IMR-90 (cell line): ENCODE data around the gene ESRRB. TPM values are rescaled to one million over a fixed set of nuclear protein-coding genes. Genes with fewer than 3 reads are reported as not detected.

Experiments used
- ATAC-seq: fragments of 200-7000 bp; cut with Tn5 transposase; 2 replicates; pipeline ENCODE4 v1.9.1; 2020; ENCODE audit warnings: low read depth, mild to moderate bottlenecking, moderate library complexity
- BruUV-seq: library from RNA; stranded (reverse); fragments of 400-500 nt; replicated peaks from 2 replicates; lab custom pipeline; 2021; lab: Mats Ljungman, UMichigan
- CTCF ChIA-PET: fragments of 300-600 bp; formaldehyde crosslinking; extraction: SDS; loops from one replicate; lab custom pipeline; 2021; ENCODE audit warnings: antibody characterized with exemption; lab: Yijun Ruan, JAX
- POLR2A ChIA-PET: fragments of 300-600 bp; sonication (Branson Sonifier 250); formaldehyde crosslinking; loops from one replicate; lab custom pipeline; 2022; ENCODE audit warnings: antibody characterized with exemption; ENCODE audit not compliant: unreplicated experiment; lab: Charles Lee
- DNase-seq: peaks from one replicate; pipeline ENCODE4 v3.0.0; 2013
- H2AFZ ChIP-seq: replicated peaks from 2 replicates; pipeline ENCODE3; 2013; ENCODE audit warnings: low read length, mild to moderate bottlenecking; ENCODE audit not compliant: poor library complexity
- H2AK5ac ChIP-seq: 2 replicates; pipeline ENCODE4 v1.6.1; 2013; ENCODE audit warnings: low read depth, low read length, inconsistent platforms
- H2AK9ac ChIP-seq: replicated peaks from 2 replicates; pipeline ENCODE3; 2013; ENCODE audit warnings: mild to moderate bottlenecking, low read depth, low read length, moderate library complexity; ENCODE audit not compliant: poor library complexity
- H2BK120ac ChIP-seq: 2 replicates; pipeline ENCODE4 v1.6.1; 2013; ENCODE audit warnings: low read depth, low read length, inconsistent platforms
- H2BK15ac ChIP-seq: 3 replicates; pipeline ENCODE4 v1.6.1; 2013; ENCODE audit warnings: low read depth, low read length, inconsistent platforms
- H2BK20ac ChIP-seq: 2 replicates; pipeline ENCODE4 v1.6.1; 2013; ENCODE audit warnings: low read depth, mild to moderate bottlenecking, inconsistent platforms, low read length, moderate library complexity
- H2BK5ac ChIP-seq: 2 replicates; pipeline ENCODE4 v1.6.1; 2013; ENCODE audit warnings: mild to moderate bottlenecking, low read depth, low read length, inconsistent platforms; ENCODE audit not compliant: poor library complexity, severe bottlenecking
- H3K14ac ChIP-seq: replicated peaks from 2 replicates; pipeline ENCODE4 v1.6.1; 2013; ENCODE audit warnings: low read depth, low read length, inconsistent platforms
- H3K18ac ChIP-seq: 2 replicates; pipeline ENCODE4 v1.6.1; 2013; ENCODE audit warnings: low read depth, low read length, control low read depth
- H3K23ac ChIP-seq: 2 replicates; pipeline ENCODE4 v1.6.1; 2013; ENCODE audit warnings: low read depth, low read length, inconsistent platforms
- H3K27ac ChIP-seq: 2 replicates; pipeline ENCODE4 v1.5.1; 2013; ENCODE audit warnings: mild to moderate bottlenecking, control low read depth, low read length; ENCODE audit not compliant: insufficient read depth
- H3K27me3 ChIP-seq: 2 replicates; pipeline ENCODE4 v1.6.1; 2013; ENCODE audit warnings: low read length; ENCODE audit not compliant: control insufficient read depth, insufficient read depth
- H3K36me3 ChIP-seq: 2 replicates; pipeline ENCODE4 v1.6.1; 2013; ENCODE audit warnings: low read length, mixed read lengths; ENCODE audit not compliant: control insufficient read depth, insufficient read depth
- H3K4ac ChIP-seq: 2 replicates; pipeline ENCODE4 v1.6.1; 2013; ENCODE audit warnings: low read depth, low read length, inconsistent platforms
- H3K4me1 ChIP-seq: 2 replicates; pipeline ENCODE4 v1.6.1; 2013; ENCODE audit warnings: low read length, mixed read lengths; ENCODE audit not compliant: control insufficient read depth, insufficient read depth
- H3K4me2 ChIP-seq: 2 replicates; pipeline ENCODE4 v1.6.1; 2013; ENCODE audit warnings: low read depth, mild to moderate bottlenecking, control low read depth, low read length, moderate library complexity
- H3K4me3 ChIP-seq: 2 replicates; pipeline ENCODE4 v1.5.1; 2013; ENCODE audit warnings: low read depth, mild to moderate bottlenecking, control low read depth, low read length, moderate library complexity; ENCODE audit not compliant: insufficient read depth
- H3K56ac ChIP-seq: 2 replicates; pipeline ENCODE4 v1.6.1; 2013; ENCODE audit warnings: low read length, inconsistent platforms; ENCODE audit not compliant: insufficient read depth; ENCODE audit errors: extremely low read depth
- H3K79me1 ChIP-seq, 2 experiments: 2 replicates each; pipeline ENCODE4 v1.6.1; 2013; ENCODE audit warnings: low read length in 2 of 2, inconsistent platforms in 1 of 2, low read depth in 1 of 2
- H3K9ac ChIP-seq: 2 replicates; pipeline ENCODE4 v1.6.1; 2013; ENCODE audit warnings: low read depth, low read length, control low read depth
- H3K9me1 ChIP-seq: 2 replicates; pipeline ENCODE4 v1.6.1; 2013; ENCODE audit warnings: low read length, inconsistent platforms; ENCODE audit not compliant: insufficient read depth
- H3K9me3 ChIP-seq: 2 replicates; pipeline ENCODE4 v1.6.1; 2013; ENCODE audit warnings: low read length; ENCODE audit not compliant: control insufficient read depth, insufficient read depth
- H4K20me1 ChIP-seq: 2 replicates; pipeline ENCODE4 v1.6.1; 2013; ENCODE audit warnings: low read length, inconsistent platforms; ENCODE audit not compliant: insufficient read depth
- H4K5ac ChIP-seq: 2 replicates; pipeline ENCODE4 v1.6.1; 2013; ENCODE audit warnings: mild to moderate bottlenecking, low read depth, low read length, control low read depth
- H4K8ac ChIP-seq, 2 experiments: 2 replicates each; pipeline ENCODE4 v1.6.1; 2013; ENCODE audit warnings: low read depth in 2 of 2, low read length in 2 of 2, control low read depth in 1 of 2, inconsistent platforms in 1 of 2
- H4K91ac ChIP-seq: 2 replicates; pipeline ENCODE4 v1.6.1; 2013; ENCODE audit warnings: low read depth, low read length, inconsistent platforms; ENCODE audit not compliant: insufficient read depth
- BHLHE40 ChIP-seq: fragments of 150-350 bp; IDR thresholded peaks from 2 replicates; pipeline ENCODE4 v1.6.1; 2016; ENCODE audit warnings: mild to moderate bottlenecking, low read depth, low read length
- CHD1 ChIP-seq: IDR thresholded peaks from 2 replicates; pipeline ENCODE4 v1.6.1; 2012; ENCODE audit warnings: low read depth, low read length, improper control_type of control experiment
- MAZ ChIP-seq: IDR thresholded peaks from 2 replicates; pipeline ENCODE4 v1.6.1; 2012; ENCODE audit warnings: low read depth, mild to moderate bottlenecking, low read length, improper control_type of control experiment, moderate library complexity, borderline replicate concordance
- USF2 ChIP-seq: fragments of 150-350 bp; IDR thresholded peaks from 2 replicates; pipeline ENCODE4 v1.6.1; 2017; ENCODE audit warnings: mild to moderate bottlenecking, antibody characterized with exemption, low read length, low read depth
- WGBS, 2 experiments: methylation state at CpG; one replicate each; pipeline versions ENCODE4 v1.1.5 to v1.1.7; 2013; ENCODE audit warnings: missing lambda C conversion rate in 2 of 2; ENCODE audit not compliant: insufficient read length in 1 of 2; ENCODE audit errors: extremely low coverage in 2 of 2; 5-methylcytosine and 5-hydroxymethylcytosine counted together
- dilution Hi-C: fragments of 300-500 bp; cut with HindIII; formaldehyde crosslinking; loops from one replicate; pipeline ENCODE4 v1.14.3; 2018; ENCODE audit warnings: low sequenced_read_pairs; ENCODE audit not compliant: unreplicated experiment
- in situ Hi-C: fragments of 300-500 bp; cut with MboI; formaldehyde crosslinking; loops from 3 replicates; pipeline ENCODE4 v1.14.3; 2019; ENCODE audit warnings: low sequenced_read_pairs, inconsistent platforms, mixed read lengths
- intact Hi-C: fragments of 100-400 bp; cut with micrococcal nuclease; formaldehyde crosslinking; loops from 2 replicates; pipeline ENCODE4 v1.10.0; 2022
- polyA plus RNA-seq, 3 experiments: library from polyadenylated mRNA; depleted of rRNA; stranded (reverse); fragments of >200 nt; gene quantifications; 2 replicates each; pipeline ENCODE4 v1.2.3, GENCODE V29; 2012; ENCODE audit warnings: low replicate concordance in 1 of 3
- total RNA-seq: library from RNA; depleted of rRNA; stranded (reverse); fragments of >200 nt; gene quantifications from 2 replicates; pipeline ENCODE4 v1.2.3, GENCODE V29; 2012

Gene ESRRB
- total and polyA plus RNA-seq, 2 of the 4 experiments (the other 2 are of a cell fraction) = not detected

DNA sequence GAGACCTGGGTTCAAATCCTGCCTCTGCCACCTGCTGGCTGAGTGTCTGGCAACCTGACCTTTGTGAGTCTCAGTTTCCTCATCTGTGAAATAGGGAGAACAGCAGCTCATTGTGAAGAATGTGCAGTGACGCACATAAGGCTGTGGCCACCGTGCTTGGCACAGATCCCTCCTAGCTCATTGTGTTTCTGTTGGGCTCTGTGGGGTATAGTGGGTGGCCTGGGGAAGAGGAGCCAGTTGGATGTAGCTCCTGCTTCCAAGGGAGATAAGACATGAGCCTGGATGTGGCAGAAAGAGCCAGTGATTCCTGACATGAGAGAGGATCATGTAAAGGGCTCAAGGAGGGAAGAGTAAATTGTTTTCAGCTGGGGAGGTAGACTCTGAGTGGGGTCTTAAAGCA, 120.0 kb downstream of the ESRRB start:
- Histone ChIP-seq H3K36me3 (no peaks in the 10 kb centered on the region), H3K56ac (no peak overlapping the region), H4K91ac (no peak overlapping the region), H4K8ac (no peak overlapping the region), H4K5ac (no peak overlapping the region), H3K4me2 (no peak overlapping the region), H2BK5ac (no peak overlapping the region), H3K27me3 (no peaks in the 10 kb centered on the region), H4K20me1 (no peaks in the 10 kb centered on the region), H2AK9ac (no peak overlapping the region), H2AK5ac (no peak overlapping the region), H3K9me3 (no peaks in the 10 kb centered on the region), H3K23ac (no peak overlapping the region), H3K4me1 (no peaks in the 10 kb centered on the region), H2AFZ (no peak overlapping the region), H3K79me1 (no peaks in the 10 kb centered on the region), H3K4ac (no peak overlapping the region), H3K4me3 (no peak overlapping the region), H3K18ac (no peak overlapping the region), H2BK120ac (no peak overlapping the region), H3K9me1 (no peaks in the 10 kb centered on the region), H2BK15ac (no peak overlapping the region), H3K14ac (no peak overlapping the region), H2BK20ac (no peak overlapping the region), H3K27ac (no peak overlapping the region), H3K9ac (no peak overlapping the region)
- TF ChIP-seq MAZ = no peak
- no peak for TF ChIP-seq CHD1
- no peak for TF ChIP-seq USF2
- TF ChIP-seq BHLHE40 = no peak
- BruUV-seq = no TSS peak
- CTCF ChIA-PET = no interaction called here
- dilution Hi-C loops (no loop called here), in situ Hi-C loops (no loop called here), intact Hi-C loops (no loop called here)
- no CpG with 5 or more reads among the region's 2 CpGs for WGBS, 2 experiments
- POLR2A ChIA-PET = no interaction called here
- DNase-seq (no peak), ATAC-seq (no peak)
